Cerebellar cortex (tissue), 1 donor: ENCODE data around the gene NECTIN4.

Experiments used
- DNase-seq: peaks from one replicate; pipeline ENCODE4 v3.0.0-alpha.2; 2015; ENCODE audit warnings: low spot score

Gene NECTIN4

GRCh38 chr1:161021970-161022353 lies 67.4 kb downstream of the NECTIN4 start:
- no peak for DNase-seq

- DNase-seq: peak; percentile 76
These were observed 68.0 kb downstream of the NECTIN4 start for GRCh38 chr1:161021165-161021969.
